GM20431 (cell line): Measurements from ENCODE around the gene NEURL1B.

Experiments used
- in situ Hi-C: fragments of 300-500 bp; cut with MseI, MboI; formaldehyde crosslinking; loops from one replicate; pipeline ENCODE4 v1.15.0; 2020; ENCODE audit warnings: low sequenced_read_pairs; ENCODE audit not compliant: unreplicated experiment

NEURL1B gene

DNA sequence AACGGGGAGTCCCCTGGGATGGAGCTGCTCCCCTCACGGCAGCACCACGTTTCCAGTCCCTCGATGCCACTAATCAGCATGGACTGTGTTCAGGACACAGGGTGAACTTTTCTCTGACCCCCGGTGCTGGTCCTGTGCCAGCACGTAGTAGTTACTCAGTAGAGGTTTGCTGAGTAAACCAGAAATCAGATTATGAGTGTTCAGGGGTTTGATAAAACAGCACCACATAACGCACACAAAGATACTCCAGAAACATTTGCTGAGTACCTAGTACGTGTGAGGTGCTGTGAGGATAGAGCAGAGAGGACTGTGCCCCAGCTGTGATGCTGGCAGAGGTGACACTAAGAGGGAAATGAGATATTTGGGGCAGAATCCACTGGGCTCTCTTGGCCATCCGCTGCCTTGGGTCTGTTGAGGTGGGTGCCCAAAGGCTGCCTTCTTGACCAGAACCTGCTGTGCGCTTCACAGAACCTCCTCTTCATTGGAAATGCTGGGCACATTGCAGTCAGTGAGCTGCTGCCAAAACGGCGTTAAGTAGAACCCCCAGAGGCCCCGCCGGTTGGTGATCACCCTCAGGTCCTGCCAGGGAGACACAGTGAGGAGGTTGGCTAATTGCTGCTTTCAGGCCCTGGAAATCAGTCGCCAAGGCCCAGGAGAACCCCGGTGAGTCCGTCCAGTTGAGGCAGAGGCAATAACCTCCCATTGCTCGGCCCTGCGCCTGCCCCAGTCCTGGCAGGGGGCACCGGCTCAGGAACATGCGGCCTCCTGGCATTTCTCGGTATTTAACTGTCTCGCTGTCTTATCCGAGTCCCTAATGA is 49.4 kb downstream of the NEURL1B start:
- in situ Hi-C loops = no loop called here

DNA sequence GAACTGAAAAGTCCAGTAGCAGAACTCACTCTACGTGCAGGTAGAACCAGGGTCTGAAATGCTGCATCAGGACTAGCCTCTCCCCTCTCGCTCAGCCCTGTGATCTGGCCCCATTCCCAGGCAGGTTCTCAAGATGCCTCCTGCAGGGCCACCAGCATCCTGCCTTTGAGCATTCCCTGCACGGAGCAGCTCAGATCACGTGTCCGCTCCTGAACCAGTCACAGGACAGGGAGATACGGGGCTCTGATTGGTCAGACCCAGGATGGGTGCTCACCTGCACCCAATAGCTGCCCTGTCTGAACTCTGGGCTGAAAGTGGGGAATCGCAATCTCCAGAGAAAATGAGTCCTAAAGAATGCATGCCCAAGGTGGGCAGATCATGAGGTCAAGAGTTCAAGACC is 50.8 kb downstream of the NEURL1B start:
- in situ Hi-C loops = no loop called here

DNA sequence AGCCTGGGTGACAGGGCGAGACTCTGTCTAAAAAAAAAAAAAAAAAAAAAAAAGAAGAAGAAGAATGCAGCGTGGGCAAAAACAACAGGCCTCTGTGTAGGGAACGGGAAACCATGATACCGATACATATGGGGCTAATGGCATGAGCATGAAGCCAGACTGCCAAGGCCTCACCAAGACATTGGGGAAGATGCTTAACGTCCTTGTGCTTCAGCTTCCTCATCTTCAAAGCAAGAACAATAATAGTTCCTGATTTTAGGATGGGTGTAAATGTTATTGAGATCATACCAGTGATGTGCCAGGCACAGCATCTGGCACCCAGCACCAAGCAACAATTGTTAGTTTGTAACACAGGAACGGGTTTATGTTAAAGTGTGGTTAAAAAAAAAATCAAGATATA is 51.4 kb downstream of the NEURL1B start:
- in situ Hi-C loops = no loop called here

DNA sequence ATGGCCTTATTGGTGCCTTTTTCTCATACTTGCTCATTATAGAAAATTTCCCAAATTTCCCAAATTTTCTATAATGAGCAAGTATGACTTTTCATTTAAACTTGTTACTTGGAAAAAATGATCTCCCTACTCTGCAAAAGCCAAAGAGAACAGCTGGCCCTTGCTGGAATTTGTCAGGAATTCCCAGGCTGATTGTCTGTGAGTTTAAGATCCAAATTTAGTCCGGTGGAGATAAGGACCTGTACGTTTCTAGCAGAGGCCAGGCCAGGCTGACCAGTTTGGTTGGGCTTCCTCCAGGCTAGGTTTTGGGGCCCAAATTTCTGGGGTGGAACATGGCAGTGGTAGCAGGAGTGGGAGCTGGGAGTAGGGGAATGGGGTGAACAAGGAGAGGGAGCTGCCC is 51.9 kb downstream of the NEURL1B start:
- in situ Hi-C loops = no loop called here

DNA sequence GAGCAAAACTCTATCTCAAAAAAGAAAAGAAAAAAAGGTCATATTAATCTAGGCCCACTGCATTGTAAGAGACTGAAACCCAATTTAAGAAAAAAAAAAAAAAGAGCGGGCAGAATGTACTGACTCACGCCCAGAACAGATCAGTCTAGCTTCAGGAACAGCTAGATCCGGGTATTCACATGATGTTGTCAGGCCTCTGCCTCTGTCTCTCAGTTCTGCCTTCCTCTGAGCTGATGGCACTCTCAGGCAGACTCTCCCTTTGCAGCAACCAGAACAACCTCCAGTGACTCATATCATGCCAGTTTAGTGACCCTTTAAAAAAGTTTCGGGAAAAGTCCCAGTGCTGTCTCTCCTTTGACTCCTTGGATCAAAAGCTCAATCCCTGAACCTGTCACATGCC is 53.0 kb downstream of the NEURL1B start:
- in situ Hi-C loops = no loop called here

DNA sequence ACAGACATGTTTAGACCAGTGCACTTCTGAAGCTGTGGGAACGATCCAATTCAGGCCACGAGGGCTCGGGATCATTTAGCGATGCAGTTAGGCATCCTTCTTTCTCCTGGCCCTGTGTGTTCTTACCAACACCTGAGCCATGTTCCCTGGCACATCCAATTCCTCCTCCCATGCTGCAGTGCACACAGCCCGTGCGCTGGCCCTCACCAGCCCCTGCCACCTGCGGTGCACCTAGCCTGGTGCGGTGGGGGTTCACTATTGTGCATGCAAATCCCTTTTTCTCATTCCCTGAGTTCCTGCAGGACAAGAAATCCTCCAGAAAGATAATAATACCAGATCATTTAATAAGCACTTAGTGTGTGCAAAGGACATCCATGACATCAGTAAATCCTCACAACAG is 53.5 kb downstream of the NEURL1B start:
- in situ Hi-C loops = no loop called here

DNA sequence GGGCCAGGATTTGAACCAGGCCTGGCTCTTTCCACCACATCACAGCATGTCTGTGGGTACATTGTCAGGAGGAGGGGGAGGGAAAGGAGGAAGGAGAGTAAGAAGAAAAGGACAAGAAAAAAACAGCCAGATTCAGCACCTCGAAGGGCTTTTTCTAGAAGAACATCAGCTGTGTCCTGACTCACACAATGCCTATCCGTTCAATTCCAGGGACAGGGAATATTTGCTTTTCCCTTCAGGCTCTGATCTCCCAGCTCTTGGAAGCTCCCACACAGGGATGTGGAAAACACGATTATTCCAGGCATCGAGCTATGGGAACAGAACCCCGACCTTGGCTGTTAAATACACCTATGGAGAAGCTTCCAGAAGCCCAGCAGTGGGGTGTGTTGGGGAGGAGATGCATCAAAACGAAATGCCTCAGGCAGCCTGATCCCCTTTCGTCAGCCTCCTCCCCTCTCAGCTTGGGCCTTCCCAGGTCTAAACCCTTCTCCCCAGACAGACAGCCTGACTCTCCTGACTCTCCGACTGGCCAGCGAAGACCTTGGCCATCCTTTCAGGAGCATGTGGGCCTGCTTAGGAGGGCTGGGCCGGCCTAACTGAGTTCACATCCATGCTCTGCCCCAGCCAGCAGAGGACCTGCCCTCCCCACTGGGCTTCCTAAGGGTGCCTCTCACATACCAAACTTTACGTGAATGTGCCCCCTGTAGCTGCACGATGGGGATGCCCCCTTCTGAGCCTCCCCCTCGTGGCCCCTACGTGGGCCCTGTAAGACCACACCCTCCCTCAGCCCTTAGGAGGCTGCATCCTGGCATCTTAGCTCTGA is 54.4 kb downstream of the NEURL1B start:
- in situ Hi-C loops = no loop called here

DNA sequence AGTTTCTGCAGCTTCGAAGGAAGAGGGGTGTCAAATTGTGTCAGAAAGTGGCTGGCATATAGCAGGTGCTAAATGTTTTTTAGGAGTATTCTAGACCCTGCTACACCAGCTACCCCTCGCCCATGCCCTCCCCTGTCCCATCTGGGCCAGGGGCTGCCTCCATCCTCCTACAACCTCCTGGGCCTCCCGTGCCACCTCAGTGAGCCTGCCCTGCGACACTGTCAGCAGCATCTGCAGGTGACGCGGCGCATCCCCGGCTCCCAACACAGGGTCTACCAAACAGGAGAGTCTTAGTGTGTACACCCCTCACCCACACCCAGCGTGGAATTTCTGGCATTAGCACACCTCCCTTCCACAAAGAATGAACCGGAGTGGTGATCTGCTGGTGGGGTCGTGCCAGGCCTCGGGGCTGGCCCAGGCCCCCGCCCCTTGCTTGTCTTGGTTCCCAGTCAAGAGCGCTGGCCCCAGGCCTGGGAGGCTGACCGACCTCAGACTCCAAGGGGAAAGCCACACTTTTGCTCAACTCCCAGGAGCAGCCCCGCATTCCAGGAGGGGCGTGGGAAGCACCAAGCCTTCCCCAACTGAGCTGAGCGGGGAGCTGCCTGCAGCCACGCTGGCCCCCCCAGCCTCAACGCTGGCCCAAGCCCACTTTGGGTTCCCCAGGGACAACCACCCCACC is 55.2 kb downstream of the NEURL1B start:
- in situ Hi-C loops = no loop called here

DNA sequence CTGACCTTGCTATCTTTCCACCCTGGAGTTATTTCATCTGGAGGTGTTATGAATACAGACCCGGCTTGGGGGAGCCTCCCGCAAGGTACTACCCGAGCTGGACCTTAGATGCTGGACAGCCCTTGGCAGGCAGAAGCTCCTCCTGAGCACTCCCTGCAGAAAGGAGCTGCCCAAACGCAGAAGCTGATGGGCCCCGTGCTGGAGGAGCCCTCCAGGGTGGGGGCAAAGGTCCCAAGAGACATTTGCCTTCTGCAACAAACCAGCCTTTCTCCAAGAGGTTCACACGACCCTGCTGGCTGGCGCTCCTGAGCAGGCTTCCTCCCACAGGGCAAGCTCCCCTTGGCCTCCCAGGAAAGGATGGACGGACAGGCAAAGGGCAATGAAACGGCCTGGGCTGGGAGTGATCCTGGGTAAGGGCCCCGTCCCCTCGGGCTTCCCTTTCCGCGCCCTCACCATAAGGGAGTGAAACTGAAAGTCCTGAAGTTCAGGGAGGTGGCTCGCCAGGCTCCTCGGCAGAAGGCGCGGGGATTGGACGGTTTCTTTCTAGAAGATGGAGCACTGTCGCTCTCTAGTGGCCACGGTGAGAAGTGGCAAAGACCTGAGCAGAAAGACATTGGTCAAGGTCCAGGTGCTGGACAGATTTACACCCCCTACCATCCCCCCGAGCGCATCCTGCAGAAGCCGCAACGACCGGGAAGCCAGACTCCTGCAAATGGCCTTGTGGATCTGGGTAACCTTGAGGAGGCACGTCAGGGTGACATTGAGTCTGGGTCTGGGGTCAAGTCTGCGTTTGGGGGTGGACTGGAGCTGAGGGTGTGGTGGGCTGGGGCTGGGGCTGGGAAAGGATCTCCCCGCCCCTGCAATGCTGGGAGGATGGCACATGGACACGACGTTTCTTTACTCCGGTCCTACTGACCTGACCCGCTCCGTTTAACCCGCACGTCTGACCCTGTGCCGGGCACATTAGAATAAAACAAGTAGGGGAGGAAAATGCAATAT is 56.4 kb downstream of the NEURL1B start:
- in situ Hi-C loops = no loop called here

DNA sequence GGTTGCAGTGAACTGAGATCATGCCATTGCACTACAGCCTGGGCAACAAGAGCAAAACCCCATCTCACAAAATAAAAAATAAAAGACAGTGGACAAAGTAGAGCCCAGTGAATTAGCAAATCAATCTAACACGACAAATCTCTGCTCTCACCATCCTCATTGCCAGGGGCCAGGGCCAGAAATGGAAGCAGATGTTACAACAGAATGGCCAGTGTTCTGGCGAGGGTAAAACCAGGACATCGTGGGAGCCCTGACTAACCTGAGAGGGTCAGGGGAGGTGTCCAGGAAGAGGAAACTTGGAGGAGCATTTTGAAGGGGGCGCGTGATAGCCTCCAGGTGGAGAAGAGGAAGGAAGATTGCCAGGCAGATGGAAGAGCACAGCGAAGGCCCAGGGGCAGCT is 58.4 kb downstream of the NEURL1B start:
- in situ Hi-C loops = no loop called here

DNA sequence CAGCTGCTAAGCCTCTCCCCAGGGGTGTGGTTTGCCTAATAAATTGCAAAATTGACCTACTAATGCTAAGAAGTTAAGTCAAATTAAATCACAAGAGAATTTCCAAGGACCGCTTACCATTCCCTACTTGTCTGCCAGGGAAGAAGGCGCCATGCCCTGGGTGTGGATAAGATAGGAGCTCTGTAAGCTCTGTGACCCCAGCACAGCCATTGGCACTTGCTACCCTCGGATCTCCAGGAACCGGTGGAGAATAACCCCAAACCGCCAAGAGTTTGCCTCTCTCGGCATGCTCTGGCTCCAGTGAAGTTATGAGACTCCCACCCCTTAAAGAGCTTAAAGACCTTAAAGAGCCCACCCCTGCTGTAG is 58.9 kb downstream of the NEURL1B start:
- in situ Hi-C loops = loop anchor here (5.0 to 25.0 kb wide), 2 partner anchors 223 to 512 kb away; no protein-coding TSS in a partner anchor

DNA sequence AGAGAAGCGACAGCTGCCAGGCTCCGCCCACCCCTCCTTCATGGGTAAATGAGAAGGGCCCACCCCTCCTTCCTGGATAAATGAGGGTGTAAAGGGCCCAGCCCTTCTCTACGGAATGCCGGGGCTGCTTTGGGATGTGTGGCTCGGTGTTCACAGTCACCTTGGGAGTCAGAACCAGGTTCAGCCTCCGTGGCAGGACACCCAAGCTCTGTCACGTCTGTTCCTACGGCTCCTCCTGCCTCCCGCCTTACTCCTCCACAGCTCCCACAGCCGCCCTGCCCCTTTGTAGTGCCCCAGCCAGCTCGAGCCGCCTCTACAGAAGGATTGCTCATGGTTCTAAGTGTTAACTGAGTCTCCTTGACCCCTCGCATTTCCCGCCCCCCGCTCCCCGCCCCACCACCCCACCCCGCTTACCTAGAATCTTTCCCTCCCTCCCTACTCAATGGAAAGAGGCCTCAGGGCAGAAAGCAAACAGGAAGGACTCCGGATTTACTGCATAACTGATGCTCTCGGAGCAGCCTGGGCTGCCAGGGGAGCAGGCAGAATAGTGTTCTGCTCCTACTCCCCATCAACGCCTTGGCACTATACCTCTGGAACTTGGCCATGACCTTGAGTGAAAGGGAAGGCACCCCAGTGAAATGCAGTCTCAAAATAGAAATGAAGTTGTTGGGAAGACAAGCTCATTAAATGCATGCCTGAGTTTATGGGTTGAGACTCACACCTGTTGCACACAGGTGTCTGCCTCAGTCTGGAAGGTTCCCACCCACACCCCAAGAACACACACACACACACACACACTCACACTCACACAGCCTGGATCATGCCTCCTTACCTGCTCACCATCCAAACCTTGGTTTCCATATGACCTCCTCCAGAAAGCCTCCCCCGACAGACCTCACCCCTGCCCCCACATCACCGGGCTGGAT is 59.6 kb downstream of the NEURL1B start:
- in situ Hi-C loops = loop anchor here (5.0 to 25.0 kb wide), 2 partner anchors 223 to 512 kb away; no protein-coding TSS in a partner anchor

DNA sequence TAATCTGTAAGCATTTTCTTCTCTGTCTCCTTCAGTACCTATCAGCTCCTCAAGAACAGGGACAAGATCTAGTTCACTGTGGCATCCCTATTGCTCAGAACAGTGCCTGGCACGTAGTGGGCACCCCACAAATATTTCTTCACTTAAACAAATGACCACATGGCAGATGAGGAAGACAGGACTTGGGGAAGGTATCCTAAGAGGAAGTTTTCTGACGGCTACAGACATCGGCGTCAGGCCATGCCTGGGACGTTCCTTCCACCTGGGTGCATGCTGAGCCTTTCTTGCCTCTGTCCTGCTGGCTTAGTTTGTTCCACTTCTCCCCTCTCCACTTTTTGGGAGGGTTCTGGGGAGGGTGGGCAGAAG is 60.2 kb downstream of the NEURL1B start:
- in situ Hi-C loops = loop anchor here (5.0 to 25.0 kb wide), 2 partner anchors 224 to 511 kb away; no protein-coding TSS in a partner anchor

DNA sequence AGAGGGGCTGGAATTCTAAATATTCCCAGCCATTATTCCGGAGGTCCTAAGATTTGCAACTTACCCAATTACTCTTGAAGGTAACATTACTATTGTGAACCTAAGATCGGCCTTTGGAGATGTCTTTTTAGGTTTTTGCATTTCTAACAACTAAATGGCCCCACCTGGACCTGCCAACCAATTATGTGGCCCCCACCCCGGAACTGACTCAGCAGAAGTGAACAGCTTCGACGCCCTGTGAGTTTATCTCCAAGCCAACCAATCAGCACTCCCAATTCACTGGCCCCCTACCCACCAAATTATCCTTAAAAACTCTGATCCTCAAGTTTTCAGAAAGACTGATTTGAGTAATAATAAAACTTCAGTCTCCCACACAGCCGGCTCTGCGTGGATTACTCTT is 62.9 kb downstream of the NEURL1B start:
- in situ Hi-C loops = loop anchor here (5.0 to 25.0 kb wide), 2 partner anchors 227 to 508 kb away; no protein-coding TSS in a partner anchor

DNA sequence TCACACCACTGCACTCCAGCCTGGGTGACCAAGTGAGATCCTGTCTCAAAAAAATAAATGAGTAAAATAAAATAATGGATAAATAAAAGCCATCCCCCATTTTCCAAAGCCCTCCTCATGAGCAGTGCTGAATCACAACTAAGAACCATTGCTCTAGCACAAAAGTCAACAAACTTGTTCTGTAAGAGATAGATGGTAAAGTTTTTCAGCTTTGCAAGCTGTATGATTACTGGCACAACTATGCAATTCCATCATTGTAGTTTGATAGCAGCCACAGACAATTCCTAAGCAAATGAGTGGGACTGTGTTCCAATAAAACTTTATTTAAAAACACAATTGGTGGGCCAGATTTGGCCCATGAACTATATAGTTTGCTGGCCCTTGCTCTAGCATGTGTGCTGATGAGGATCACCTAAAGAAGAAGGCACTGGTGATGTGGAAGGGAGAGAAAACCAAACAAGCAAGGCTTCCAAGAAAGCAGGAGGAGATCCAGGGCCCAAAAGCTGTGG is 64.6 kb downstream of the NEURL1B start:
- in situ Hi-C loops = loop anchor here (25.0 kb wide), 1 partner anchor 507 kb away; no protein-coding TSS in a partner anchor

DNA sequence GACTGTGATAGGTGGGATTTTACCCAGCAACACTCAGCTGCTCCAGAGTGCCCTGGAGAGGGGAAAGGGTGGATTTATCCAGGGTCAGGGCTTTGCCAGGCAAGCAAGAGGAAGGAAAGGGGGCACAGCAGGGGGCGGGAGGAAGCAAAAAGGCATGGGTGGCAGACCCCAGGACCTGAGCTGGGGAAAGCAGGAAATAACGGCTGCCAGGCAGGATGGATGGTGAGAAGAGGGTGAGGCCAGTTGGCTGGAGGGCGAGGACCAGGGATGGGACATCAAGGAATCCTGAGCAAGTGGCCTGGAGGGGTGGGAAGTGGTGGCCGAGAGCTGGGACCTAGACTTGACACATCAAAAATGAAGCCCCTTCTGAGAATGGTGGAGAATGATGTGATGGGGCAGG is 65.7 kb downstream of the NEURL1B start:
- in situ Hi-C loops = loop anchor here (25.0 kb wide), 1 partner anchor 506 kb away; no protein-coding TSS in a partner anchor

DNA sequence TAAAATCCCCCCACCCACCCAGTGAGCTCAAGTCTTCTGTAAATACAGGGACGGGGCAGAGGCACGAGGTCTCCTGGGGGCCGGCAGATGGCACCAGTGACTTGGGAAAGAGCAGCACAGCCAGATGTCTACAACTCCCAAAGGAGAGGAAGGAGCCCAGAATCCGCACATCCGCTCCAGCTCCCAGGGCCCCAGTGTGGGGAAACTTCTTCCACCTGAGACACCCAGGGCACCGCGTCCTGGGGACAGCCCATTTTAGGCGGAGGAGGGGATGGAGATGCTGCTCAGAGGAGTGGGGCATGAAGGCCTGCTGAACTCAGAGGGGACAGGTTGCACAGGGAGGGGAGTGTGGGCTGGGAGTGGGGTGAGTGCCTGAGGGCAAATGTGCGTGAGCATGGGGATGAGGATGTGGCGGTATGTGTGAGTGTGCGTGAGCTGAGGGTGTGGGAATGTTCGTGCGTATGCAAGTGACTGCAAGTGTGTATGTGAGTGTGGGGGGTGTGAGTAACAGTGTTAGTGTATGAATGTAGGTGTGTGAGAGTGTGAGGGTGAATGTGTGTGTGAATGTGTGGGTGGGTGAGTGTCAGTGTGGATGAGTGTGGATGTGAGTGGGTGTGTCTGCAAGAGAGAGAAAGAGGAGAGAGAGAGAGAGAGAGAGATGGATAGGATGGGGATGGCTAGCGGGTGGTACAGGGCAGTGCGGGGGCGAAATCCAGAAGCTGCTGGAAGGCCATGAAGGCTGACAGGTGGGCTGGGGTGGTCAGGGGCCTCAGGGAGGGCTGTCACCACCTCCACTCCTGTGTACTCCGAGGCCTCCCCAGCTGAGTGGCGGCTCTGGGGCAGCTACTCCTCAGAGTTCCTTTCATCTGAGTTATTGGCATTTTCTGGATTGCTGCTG is 66.5 kb downstream of the NEURL1B start:
- in situ Hi-C loops = loop anchor here (25.0 kb wide), 1 partner anchor 505 kb away; no protein-coding TSS in a partner anchor
